ENCODE data around the gene NBPF6. TPM values are rescaled to one million over a fixed set of nuclear protein-coding genes. Genes with fewer than 3 reads are reported as not detected.
A peak's percentile ranks its signal among the peaks of the same experiment; 100 is the strongest.
"Not testable (repeated sequence)": the region's sequence is repeated elsewhere in the genome, so short reads cannot be mapped to it uniquely, and the experiment has no call there.

The NBPF6 gene
- not detected for total RNA-seq
- not detected for polyA plus RNA-seq
- long read RNA-seq, donor 1, result 0 reads
- long read RNA-seq, donor 2, result 0 reads

- DNase-seq; H3K27me3 ChIP-seq (ENCODE audit: control insufficient read depth in 1 of 2, insufficient read depth in 2 of 2, low read length in 1 of 2); H3K36me3 ChIP-seq (ENCODE audit: control insufficient read depth in 1 of 2, insufficient read depth in 2 of 2, low read length in 1 of 2); ATAC-seq (ENCODE audit: low FRiP score); H3K4me3 ChIP-seq (ENCODE audit: low read length in 2 of 2); intact Hi-C loops (cut with DNase I); H3K27ac ChIP-seq (ENCODE audit: low read depth in 1 of 2, low read length in 2 of 2); H3K4me1 ChIP-seq (ENCODE audit: control insufficient read depth in 1 of 2, insufficient read depth in 2 of 2, low read length in 2 of 2); H3K9me3 ChIP-seq (ENCODE audit: control insufficient read depth, low read length): not testable (repeated sequence)
- WGBS, 2 donors, result 75% methylated on average over 1 of the region's 5 CpGs; no CpG with 5 or more reads in 1 of the 2 donors
These were observed at the start of gene NBPF6 for GRCh38 chr1:108450043-108450442. NBPF6 (plus strand) TSS chr1:108450343; CDS start chr1:108450602, 259 bp downstream.

GRCh38 chr1:108411098-108411833, 38.9 kb upstream of the NBPF6 start:
- WGBS, 2 donors, result no CpG with 5 or more reads among the region's 6 CpGs
- H3K4me1 ChIP-seq (ENCODE audit: control insufficient read depth in 1 of 2, insufficient read depth in 2 of 2, low read length in 2 of 2); H3K4me3 ChIP-seq (ENCODE audit: low read length in 2 of 2); H3K27ac ChIP-seq (ENCODE audit: low read depth in 1 of 2, low read length in 2 of 2); H3K9me3 ChIP-seq (ENCODE audit: control insufficient read depth, low read length); DNase-seq; intact Hi-C loops (cut with DNase I); H3K27me3 ChIP-seq (ENCODE audit: control insufficient read depth in 1 of 2, insufficient read depth in 2 of 2, low read length in 1 of 2); ATAC-seq (ENCODE audit: low FRiP score); H3K36me3 ChIP-seq (ENCODE audit: control insufficient read depth in 1 of 2, insufficient read depth in 2 of 2, low read length in 1 of 2): not testable (repeated sequence)

GRCh38 chr1:108420129-108420528, 30.0 kb upstream of the NBPF6 start:
- ATAC-seq (ENCODE audit: low FRiP score); intact Hi-C loops (cut with DNase I): not testable (repeated sequence)
- no CpG with 5 or more reads among the region's 5 CpGs for WGBS, 2 donors

GRCh38 chr1:108421061-108421916, 28.9 kb upstream of the NBPF6 start:
- H3K9me3 ChIP-seq (ENCODE audit: control insufficient read depth, low read length); H3K27me3 ChIP-seq (ENCODE audit: control insufficient read depth in 1 of 2, insufficient read depth in 2 of 2, low read length in 1 of 2); H3K27ac ChIP-seq (ENCODE audit: low read depth in 1 of 2, low read length in 2 of 2); H3K36me3 ChIP-seq (ENCODE audit: control insufficient read depth in 1 of 2, insufficient read depth in 2 of 2, low read length in 1 of 2); H3K4me3 ChIP-seq (ENCODE audit: low read length in 2 of 2); H3K4me1 ChIP-seq (ENCODE audit: control insufficient read depth in 1 of 2, insufficient read depth in 2 of 2, low read length in 2 of 2); intact Hi-C loops (cut with DNase I); DNase-seq: not testable (repeated sequence)
- WGBS, 2 donors, result no CpG with 5 or more reads among the region's 61 CpGs
- peak; percentile 64 for ATAC-seq (ENCODE audit: low FRiP score)

More at GRCh38 chr1:108420129-108420528, 30.0 kb upstream of the NBPF6 start:
- DNase-seq; H3K27me3 ChIP-seq (ENCODE audit: control insufficient read depth in 1 of 2, insufficient read depth in 2 of 2, low read length in 1 of 2); H3K9me3 ChIP-seq (ENCODE audit: control insufficient read depth, low read length); H3K4me1 ChIP-seq (ENCODE audit: control insufficient read depth in 1 of 2, insufficient read depth in 2 of 2, low read length in 2 of 2); H3K36me3 ChIP-seq (ENCODE audit: control insufficient read depth in 1 of 2, insufficient read depth in 2 of 2, low read length in 1 of 2); H3K4me3 ChIP-seq (ENCODE audit: low read length in 2 of 2); H3K27ac ChIP-seq (ENCODE audit: low read depth in 1 of 2, low read length in 2 of 2): not testable (repeated sequence)

DNA sequence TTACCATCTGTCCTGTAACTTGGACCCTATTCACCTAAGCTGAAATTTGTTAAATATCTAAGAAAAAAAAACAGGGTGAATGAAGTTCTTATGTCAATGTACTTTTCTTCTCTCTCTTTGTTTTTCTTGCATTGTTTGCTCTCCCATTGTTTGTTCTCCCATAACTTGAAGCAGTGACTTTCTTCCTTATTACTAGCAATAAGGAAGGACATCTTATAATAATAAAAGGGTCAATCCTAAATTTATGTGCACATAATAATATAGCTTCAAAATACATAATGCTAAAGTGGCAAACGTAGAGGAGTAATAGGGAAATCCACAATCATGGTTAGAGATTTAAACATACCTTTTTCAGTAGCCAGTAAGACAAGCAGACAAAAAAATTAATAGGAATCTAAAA, 23.3 kb upstream of the NBPF6 start:
- intact Hi-C loops (cut with DNase I); H3K4me3 ChIP-seq (ENCODE audit: low read length in 2 of 2); ATAC-seq (ENCODE audit: low FRiP score); H3K36me3 ChIP-seq (ENCODE audit: control insufficient read depth in 1 of 2, insufficient read depth in 2 of 2, low read length in 1 of 2); H3K27ac ChIP-seq (ENCODE audit: low read depth in 1 of 2, low read length in 2 of 2); H3K27me3 ChIP-seq (ENCODE audit: control insufficient read depth in 1 of 2, insufficient read depth in 2 of 2, low read length in 1 of 2); H3K9me3 ChIP-seq (ENCODE audit: control insufficient read depth, low read length); H3K4me1 ChIP-seq (ENCODE audit: control insufficient read depth in 1 of 2, insufficient read depth in 2 of 2, low read length in 2 of 2); DNase-seq: not testable (repeated sequence)
- WGBS, 2 donors, result 65% methylated on average over 1 of the region's 1 CpG; no CpG with 5 or more reads in 1 of the 2 donors

DNA sequence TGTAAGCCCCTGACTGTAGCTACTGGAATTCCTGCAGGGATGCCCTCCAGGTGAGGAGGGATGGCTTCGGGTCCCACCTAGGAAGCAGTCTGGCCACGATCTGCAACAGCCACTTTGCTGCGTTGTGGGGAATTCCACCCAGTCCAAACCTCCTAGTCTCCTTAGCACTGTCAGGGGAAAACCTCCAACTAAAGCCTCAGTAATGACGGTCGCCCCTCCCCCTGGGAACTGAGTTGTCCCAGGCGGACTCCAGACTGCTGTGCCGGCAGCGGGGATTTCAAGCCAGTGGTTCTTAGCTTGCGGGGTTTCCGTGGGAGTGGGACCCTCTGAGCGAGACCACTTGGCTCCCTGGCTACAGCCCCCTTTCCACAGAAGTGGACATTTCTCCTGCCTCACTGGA, 18.1 kb upstream of the NBPF6 start:
- intact Hi-C loops (cut with DNase I); DNase-seq; H3K27ac ChIP-seq (ENCODE audit: low read depth in 1 of 2, low read length in 2 of 2); H3K4me1 ChIP-seq (ENCODE audit: control insufficient read depth in 1 of 2, insufficient read depth in 2 of 2, low read length in 2 of 2); H3K27me3 ChIP-seq (ENCODE audit: control insufficient read depth in 1 of 2, insufficient read depth in 2 of 2, low read length in 1 of 2); H3K36me3 ChIP-seq (ENCODE audit: control insufficient read depth in 1 of 2, insufficient read depth in 2 of 2, low read length in 1 of 2); H3K4me3 ChIP-seq (ENCODE audit: low read length in 2 of 2); H3K9me3 ChIP-seq (ENCODE audit: control insufficient read depth, low read length): not testable (repeated sequence)
- WGBS, 2 donors, result no CpG with 5 or more reads among the region's 11 CpGs
- peak; percentile 22 for ATAC-seq (ENCODE audit: low FRiP score)

- ATAC-seq (ENCODE audit: low FRiP score); intact Hi-C loops (cut with DNase I); H3K36me3 ChIP-seq (ENCODE audit: control insufficient read depth in 1 of 2, insufficient read depth in 2 of 2, low read length in 1 of 2); H3K9me3 ChIP-seq (ENCODE audit: control insufficient read depth, low read length); H3K27me3 ChIP-seq (ENCODE audit: control insufficient read depth in 1 of 2, insufficient read depth in 2 of 2, low read length in 1 of 2); H3K4me3 ChIP-seq (ENCODE audit: low read length in 2 of 2); DNase-seq; H3K27ac ChIP-seq (ENCODE audit: low read depth in 1 of 2, low read length in 2 of 2); H3K4me1 ChIP-seq (ENCODE audit: control insufficient read depth in 1 of 2, insufficient read depth in 2 of 2, low read length in 2 of 2): not testable (repeated sequence)
- no CpG with 5 or more reads among the region's 3 CpGs for WGBS, 2 donors
These were observed 16.7 kb upstream of the NBPF6 start for GRCh38 chr1:108433404-108433803.

- ATAC-seq (ENCODE audit: low FRiP score); H3K27me3 ChIP-seq (ENCODE audit: control insufficient read depth in 1 of 2, insufficient read depth in 2 of 2, low read length in 1 of 2); DNase-seq; H3K27ac ChIP-seq (ENCODE audit: low read depth in 1 of 2, low read length in 2 of 2); H3K9me3 ChIP-seq (ENCODE audit: control insufficient read depth, low read length); H3K4me1 ChIP-seq (ENCODE audit: control insufficient read depth in 1 of 2, insufficient read depth in 2 of 2, low read length in 2 of 2); H3K4me3 ChIP-seq (ENCODE audit: low read length in 2 of 2); H3K36me3 ChIP-seq (ENCODE audit: control insufficient read depth in 1 of 2, insufficient read depth in 2 of 2, low read length in 1 of 2); intact Hi-C loops (cut with DNase I): not testable (repeated sequence)
These were observed 11.6 kb upstream of the NBPF6 start for GRCh38 chr1:108438536-108438935.
